GM19351 (cell line): ENCODE data around the gene TTLL11.

Experiments used
- ATAC-seq: cut with Tn5 transposase; IDR thresholded peaks from one replicate; pipeline ENCODE4 v1.9.1; 2021; ENCODE audit warnings: mild to moderate bottlenecking, moderate library complexity; ENCODE audit not compliant: unreplicated experiment

Gene TTLL11

GRCh38 chr9:121779381-121780117, 313.6 kb downstream of the TTLL11 start:
- no peak for ATAC-seq

- no peak for ATAC-seq
Measured at GRCh38 chr9:121778252-121779225, 314.6 kb downstream of the TTLL11 start.

- ATAC-seq = no peak
Measured at GRCh38 chr9:121776739-121777637, 316.1 kb downstream of the TTLL11 start.

GRCh38 chr9:121776001-121776738, 316.9 kb downstream of the TTLL11 start:
- no peak for ATAC-seq

- no peak for ATAC-seq
Measured at GRCh38 chr9:121774715-121775613, 318.1 kb downstream of the TTLL11 start.

- ATAC-seq = no peak
Measured at GRCh38 chr9:121773954-121774714, 319.0 kb downstream of the TTLL11 start.

GRCh38 chr9:121773286-121773953, 319.7 kb downstream of the TTLL11 start:
- ATAC-seq = no peak

- no peak for ATAC-seq
Measured at GRCh38 chr9:121772600-121773285, 320.4 kb downstream of the TTLL11 start.
